Loucy (cell line): Measurements from ENCODE around the gene TNRC6B.

ENCODE experiments used
- EZH2phosphoT487 ChIP-seq: fragments of 200-600 bp; IDR thresholded peaks from 2 replicates; pipeline ENCODE4 v1.6.1; 2018; ENCODE audit warnings: antibody characterized with exemption, mild to moderate bottlenecking, moderate library complexity, borderline replicate concordance
- TF ChIP-seq, protein P1 (sequence below): fragments of 200-600 bp; sonication (generic); conservative IDR thresholded peaks from 2 replicates; pipeline ENCODE4 v1.5.1; 2014; ENCODE audit warnings: mild to moderate bottlenecking, antibody characterized with exemption, low read length

- TF ChIP-seq, protein P1, sequence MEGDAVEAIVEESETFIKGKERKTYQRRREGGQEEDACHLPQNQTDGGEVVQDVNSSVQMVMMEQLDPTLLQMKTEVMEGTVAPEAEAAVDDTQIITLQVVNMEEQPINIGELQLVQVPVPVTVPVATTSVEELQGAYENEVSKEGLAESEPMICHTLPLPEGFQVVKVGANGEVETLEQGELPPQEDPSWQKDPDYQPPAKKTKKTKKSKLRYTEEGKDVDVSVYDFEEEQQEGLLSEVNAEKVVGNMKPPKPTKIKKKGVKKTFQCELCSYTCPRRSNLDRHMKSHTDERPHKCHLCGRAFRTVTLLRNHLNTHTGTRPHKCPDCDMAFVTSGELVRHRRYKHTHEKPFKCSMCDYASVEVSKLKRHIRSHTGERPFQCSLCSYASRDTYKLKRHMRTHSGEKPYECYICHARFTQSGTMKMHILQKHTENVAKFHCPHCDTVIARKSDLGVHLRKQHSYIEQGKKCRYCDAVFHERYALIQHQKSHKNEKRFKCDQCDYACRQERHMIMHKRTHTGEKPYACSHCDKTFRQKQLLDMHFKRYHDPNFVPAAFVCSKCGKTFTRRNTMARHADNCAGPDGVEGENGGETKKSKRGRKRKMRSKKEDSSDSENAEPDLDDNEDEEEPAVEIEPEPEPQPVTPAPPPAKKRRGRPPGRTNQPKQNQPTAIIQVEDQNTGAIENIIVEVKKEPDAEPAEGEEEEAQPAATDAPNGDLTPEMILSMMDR, result no peak
- TF ChIP-seq EZH2phosphoT487, result no peak
Measured at GRCh38 chr22:40345815-40346184, 168.1 kb downstream of the TNRC6B start.
